Muscle layer of colon (tissue), 2 donors: ENCODE results near the gene TPST2.

Source experiments
- H3K27ac ChIP-seq: one replicate; pipeline ENCODE4 v1.7.0; 2013; ENCODE audit warnings: low read depth, mild to moderate bottlenecking, low read length, moderate library complexity
- H3K27me3 ChIP-seq, 2 donors: one replicate each; pipeline ENCODE4 v1.7.0; 2013; ENCODE audit warnings: low read length in 2 of 2, mild to moderate bottlenecking in 2 of 2; ENCODE audit not compliant: insufficient read depth in 2 of 2, control insufficient read depth in 1 of 2
- H3K36me3 ChIP-seq: one replicate; pipeline ENCODE4 v1.7.0; 2013; ENCODE audit warnings: mild to moderate bottlenecking, low read length; ENCODE audit not compliant: insufficient read depth
- H3K4me1 ChIP-seq: one replicate; pipeline ENCODE4 v1.7.0; 2013; ENCODE audit warnings: mild to moderate bottlenecking, low read length; ENCODE audit not compliant: insufficient read depth
- H3K4me3 ChIP-seq, 2 donors: one replicate each; pipeline ENCODE4 v1.7.0; 2013; ENCODE audit warnings: low read length in 2 of 2, low read depth in 1 of 2, mild to moderate bottlenecking in 1 of 2, moderate library complexity in 1 of 2
- H3K9ac ChIP-seq: one replicate; pipeline ENCODE4 v1.7.0; 2013; ENCODE audit warnings: low read length
- H3K9me3 ChIP-seq: one replicate; pipeline ENCODE4 v1.7.0; 2013; ENCODE audit warnings: mild to moderate bottlenecking, low read length
- donor health status: abdominal sarcoma.
- donor health status: Adenocarcinoma of cecum.

TPST2 gene

GRCh38 chr22:26476705-26477340 lies 113.1 kb downstream of the TPST2 start:
- Histone ChIP-seq H3K27ac (no peak overlapping the region), H3K9me3 (no peaks in the 10 kb centered on the region), H3K9ac (no peak overlapping the region), H3K27me3 (no peaks in the 10 kb centered on the region), H3K36me3 (peaks cover 41% of the 10 kb centered on the region), H3K4me1 (peaks cover 18% of the 10 kb centered on the region), H3K4me3 (no peak overlapping the region)

DNA sequence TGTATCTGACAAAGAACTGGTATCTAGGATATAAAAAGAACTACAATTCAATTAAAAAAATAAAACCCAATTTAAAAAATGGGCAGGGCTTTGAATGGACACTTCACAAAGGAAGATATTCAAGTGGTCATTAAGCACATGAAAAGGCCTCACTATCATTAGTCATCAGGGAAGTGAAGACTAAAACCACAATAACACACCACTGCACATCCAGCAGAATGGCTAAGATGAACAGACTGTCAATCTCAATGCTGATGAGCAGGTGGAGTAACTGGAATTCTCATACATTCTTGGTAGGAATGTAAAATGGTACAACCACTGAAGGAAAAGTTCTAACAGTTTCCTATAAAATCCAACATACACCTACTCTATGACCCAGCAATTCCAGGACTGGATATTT lies 115.2 kb downstream of the TPST2 start:
- H3K4me1 ChIP-seq = no peaks in the 10 kb centered on the region
- no peaks in the 10 kb centered on the region for H3K9me3 ChIP-seq
- H3K27me3 ChIP-seq = no peaks in the 10 kb centered on the region
- H3K27ac ChIP-seq = no peak overlapping the region
- H3K36me3 ChIP-seq = peaks cover 62% of the 10 kb centered on the region
- no peak overlapping the region for H3K9ac ChIP-seq
- no peak overlapping the region for H3K4me3 ChIP-seq
